ENCODE results near the gene AP1G2.

- TF ChIP-seq ZNF343 (CRISPR knock-in tag; IDR thresholded peaks at IDR 0.05) (no peak), ZNF337 (CRISPR knock-in tag; IDR thresholded peaks at IDR 0.05; ENCODE audit: borderline replicate concordance, low read depth) (no peak), PRDM15 (CRISPR knock-in tag; IDR thresholded peaks at IDR 0.05) (no peak), HNRNPK (IDR thresholded peaks at IDR 0.05; ENCODE audit: low read depth, low read length, poor library complexity, severe bottlenecking) (no peak), PRDM10 (CRISPR knock-in tag; IDR thresholded peaks at IDR 0.05; ENCODE audit: low read depth) (no peak), ZMYM4 (CRISPR knock-in tag; IDR thresholded peaks at IDR 0.05) (no peak), ZBTB25 (CRISPR knock-in tag; IDR thresholded peaks at IDR 0.05) (no peak), ZBTB26 (CRISPR knock-in tag; IDR thresholded peaks at IDR 0.05; ENCODE audit: borderline replicate concordance) (no peak), ADNP (CRISPR knock-in tag; IDR thresholded peaks at IDR 0.05) (no peak), FOXP4 (CRISPR knock-in tag; IDR thresholded peaks at IDR 0.05) (no peak), RORA (CRISPR knock-in tag; IDR thresholded peaks at IDR 0.05) (no peak), ATF7 (IDR thresholded peaks at IDR 0.05) (no peak), ATF7 (CRISPR knock-in tag; IDR thresholded peaks at IDR 0.05) (no peak), EP300 (IDR thresholded peaks at IDR 0.05; ENCODE audit: low read depth in 2 of 2, low read length in 2 of 2) (no peak), EP300 (CRISPR knock-in tag; IDR thresholded peaks at IDR 0.05; ENCODE audit: borderline replicate concordance) (no peak), CTCF (CRISPR knock-in tag; IDR thresholded peaks at IDR 0.05) (no peak)
These were observed 44.9 kb downstream of the AP1G2 start for GRCh38 chr14:23522643-23523198.
